Esophagus mucosa (tissue), 1 donor: ENCODE results near the gene HOXD10. TPM values are rescaled to one million over a fixed set of nuclear protein-coding genes. Genes with fewer than 3 reads are reported as not detected.

ENCODE experiments used
- ATAC-seq: fragments of 200-7000 bp; cut with Tn5 transposase; one replicate; pipeline ENCODE4 v1.9.1; 2020
- total RNA-seq: library from RNA; stranded (reverse); gene quantifications from one replicate; pipeline ENCODE4 v1.2.4, GENCODE V29; 2023
- donor health status: DM: yes; HTN: yes; CAD: no.

HOXD10 gene
- total RNA-seq, 1 donor from 2014 or later: 0.24 TPM

GRCh38 chr2:176107731-176108181, 8.8 kb upstream of the HOXD10 start:
- no peak for ATAC-seq

- ATAC-seq: no peak
These were observed 7.2 kb upstream of the HOXD10 start for GRCh38 chr2:176109192-176109901.

GRCh38 chr2:176109946-176110345, 6.6 kb upstream of the HOXD10 start:
- ATAC-seq: no peak

GRCh38 chr2:176110415-176111308, 5.9 kb upstream of the HOXD10 start:
- ATAC-seq: no peak

- no peak for ATAC-seq
These were observed 5.3 kb upstream of the HOXD10 start for GRCh38 chr2:176111309-176111663.

- no peak for ATAC-seq
These were observed 4.7 kb upstream of the HOXD10 start for GRCh38 chr2:176111846-176112374.

- no peak for ATAC-seq
These were observed 3.9 kb upstream of the HOXD10 start for GRCh38 chr2:176112375-176113302.

- no peak for ATAC-seq
These were observed 2.3 kb upstream of the HOXD10 start for GRCh38 chr2:176114120-176114929.

- no peak for ATAC-seq
These were observed 1.5 kb upstream of the HOXD10 start for GRCh38 chr2:176114930-176115625.

- ATAC-seq: no peak
These were observed 714 bp downstream of the HOXD10 start for GRCh38 chr2:176117162-176117822.

- no peak for ATAC-seq
These were observed 1.3 kb downstream of the HOXD10 start for GRCh38 chr2:176117823-176118371.

GRCh38 chr2:176118601-176119339, 2.2 kb downstream of the HOXD10 start:
- no peak for ATAC-seq

GRCh38 chr2:176120364-176121189, 4.0 kb downstream of the HOXD10 start:
- no peak for ATAC-seq

GRCh38 chr2:176121190-176122051, 4.8 kb downstream of the HOXD10 start:
- ATAC-seq: no peak

GRCh38 chr2:176122052-176122682, 5.6 kb downstream of the HOXD10 start:
- ATAC-seq: no peak

GRCh38 chr2:176122683-176123410, 6.3 kb downstream of the HOXD10 start, which contains the start of gene HOXD9:
Gene HOXD9 (plus strand): TSS chr2:176122719. CDS start chr2:176122769, 50 bp downstream.
- ATAC-seq: peak; percentile 42
